Ovary (tissue), 3 donors: ENCODE results near the gene RNASE13.

Experiments used
- POLR2A ChIP-seq: fragments of 450-650 bp; IDR thresholded peaks from one replicate; pipeline ENCODE4 v1.6.1; 2017; ENCODE audit warnings: antibody characterized with exemption, mild to moderate bottlenecking, moderate library complexity
- TF ChIP-seq, protein P1 (sequence below), 3 donors: fragments of 450-650 bp in 2 of 3; fragments of 200-600 bp in 1 of 3; IDR thresholded peaks; one replicate each; pipeline versions ENCODE4 v1.5.1 to v1.8.0; 2016 to 2022; ENCODE audit warnings: antibody characterized with exemption in 3 of 3, mild to moderate bottlenecking in 1 of 3
- donor health status: DM: no; HTN: no; CAD: no.

DNA sequence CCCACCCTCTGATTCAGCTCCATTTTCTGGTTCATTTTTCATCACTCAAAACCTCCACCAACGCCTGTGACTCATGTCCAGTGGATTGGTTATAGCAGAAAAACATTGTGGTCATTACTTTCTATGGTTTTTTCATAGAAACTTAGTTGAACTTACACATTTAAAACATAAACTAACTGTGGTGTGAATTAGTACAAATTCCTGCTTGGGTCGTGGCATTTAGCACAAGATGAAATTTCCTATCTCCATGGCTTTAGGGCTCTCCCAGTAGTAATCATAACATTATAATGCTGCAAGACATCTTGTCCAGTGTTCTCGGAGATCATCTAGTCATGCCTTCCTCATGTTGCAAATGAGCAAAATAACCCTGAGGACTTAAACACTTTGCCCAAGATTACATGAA lies 14.7 kb upstream of the RNASE13 start:
- TF ChIP-seq POLR2A, result no peak
- TF ChIP-seq, protein P1, sequence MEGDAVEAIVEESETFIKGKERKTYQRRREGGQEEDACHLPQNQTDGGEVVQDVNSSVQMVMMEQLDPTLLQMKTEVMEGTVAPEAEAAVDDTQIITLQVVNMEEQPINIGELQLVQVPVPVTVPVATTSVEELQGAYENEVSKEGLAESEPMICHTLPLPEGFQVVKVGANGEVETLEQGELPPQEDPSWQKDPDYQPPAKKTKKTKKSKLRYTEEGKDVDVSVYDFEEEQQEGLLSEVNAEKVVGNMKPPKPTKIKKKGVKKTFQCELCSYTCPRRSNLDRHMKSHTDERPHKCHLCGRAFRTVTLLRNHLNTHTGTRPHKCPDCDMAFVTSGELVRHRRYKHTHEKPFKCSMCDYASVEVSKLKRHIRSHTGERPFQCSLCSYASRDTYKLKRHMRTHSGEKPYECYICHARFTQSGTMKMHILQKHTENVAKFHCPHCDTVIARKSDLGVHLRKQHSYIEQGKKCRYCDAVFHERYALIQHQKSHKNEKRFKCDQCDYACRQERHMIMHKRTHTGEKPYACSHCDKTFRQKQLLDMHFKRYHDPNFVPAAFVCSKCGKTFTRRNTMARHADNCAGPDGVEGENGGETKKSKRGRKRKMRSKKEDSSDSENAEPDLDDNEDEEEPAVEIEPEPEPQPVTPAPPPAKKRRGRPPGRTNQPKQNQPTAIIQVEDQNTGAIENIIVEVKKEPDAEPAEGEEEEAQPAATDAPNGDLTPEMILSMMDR (IDR thresholded peaks at IDR 0.05), result no peak
